ENCODE results near the gene BPIFB4. TPM values are rescaled to one million over a fixed set of nuclear protein-coding genes. Genes with fewer than 3 reads are reported as not detected.

The BPIFB4 gene
- total RNA-seq, 1 donor from 2014 or later = not detected

- ATAC-seq (ENCODE audit: low read depth) (no peak), DNase-seq (no peak)
- no peaks in the 10 kb centered on the region for H3K36me3 Mint-ChIP-seq (ENCODE audit: low read depth)
- no peaks in the 10 kb centered on the region for H3K9me3 Mint-ChIP-seq
- no peak overlapping the region for H3K4me3 Mint-ChIP-seq
- ChIA-PET POLR2A (no interaction called here), CTCF (no interaction called here)
- intact Hi-C loops (cut with micrococcal nuclease) = no loop called here
- H3K27me3 Mint-ChIP-seq = peaks cover 2% of the 10 kb centered on the region
- no peak for TF ChIP-seq CTCF (IDR thresholded peaks at IDR 0.05)
- H3K4me1 Mint-ChIP-seq = no peaks in the 10 kb centered on the region
- H3K27ac Mint-ChIP-seq = no peak overlapping the region
Observed at GRCh38 chr20:33133373-33133941, 54.0 kb downstream of the BPIFB4 start.

- ChIA-PET CTCF (no interaction called here), POLR2A (no interaction called here)
- Mint-ChIP-seq H3K36me3 (ENCODE audit: low read depth) (no peaks in the 10 kb centered on the region), H3K4me3 (no peak overlapping the region), H3K9me3 (no peaks in the 10 kb centered on the region), H3K27ac (no peak overlapping the region), H3K27me3 (peaks cover 2% of the 10 kb centered on the region), H3K4me1 (no peaks in the 10 kb centered on the region)
- intact Hi-C loops (cut with micrococcal nuclease) = no loop called here
- ATAC-seq (ENCODE audit: low read depth) = no peak
- DNase-seq = no peak
- TF ChIP-seq CTCF (IDR thresholded peaks at IDR 0.05) = no peak
Observed at GRCh38 chr20:33137195-33137594, 57.8 kb downstream of the BPIFB4 start.

- Mint-ChIP-seq H3K4me3 (no peak overlapping the region), H3K36me3 (ENCODE audit: low read depth) (no peaks in the 10 kb centered on the region), H3K9me3 (no peaks in the 10 kb centered on the region), H3K27ac (no peak overlapping the region), H3K27me3 (no peaks in the 10 kb centered on the region), H3K4me1 (no peaks in the 10 kb centered on the region)
- DNase-seq (no peak), ATAC-seq (ENCODE audit: low read depth) (no peak)
- ChIA-PET CTCF (no interaction called here), POLR2A (no interaction called here)
- TF ChIP-seq CTCF (IDR thresholded peaks at IDR 0.05) = no peak
- intact Hi-C loops (cut with micrococcal nuclease) = no loop called here
Observed at GRCh38 chr20:33139467-33139866, 60.0 kb downstream of the BPIFB4 start.

GRCh38 chr20:33145521-33145920, 66.1 kb downstream of the BPIFB4 start:
- no peaks in the 10 kb centered on the region for H3K9me3 Mint-ChIP-seq
- H3K36me3 Mint-ChIP-seq (ENCODE audit: low read depth) = no peaks in the 10 kb centered on the region
- H3K27ac Mint-ChIP-seq = no peak overlapping the region
- ChIA-PET POLR2A (no interaction called here), CTCF (no interaction called here)
- no peak for DNase-seq
- ATAC-seq (ENCODE audit: low read depth) = no peak
- no peaks in the 10 kb centered on the region for H3K4me1 Mint-ChIP-seq
- no peak for TF ChIP-seq CTCF (IDR thresholded peaks at IDR 0.05)
- intact Hi-C loops (cut with micrococcal nuclease) = no loop called here
- H3K4me3 Mint-ChIP-seq = no peak overlapping the region
- H3K27me3 Mint-ChIP-seq = peaks cover 24% of the 10 kb centered on the region

GRCh38 chr20:33147299-33147698, 67.9 kb downstream of the BPIFB4 start:
- Mint-ChIP-seq H3K36me3 (ENCODE audit: low read depth) (no peaks in the 10 kb centered on the region), H3K4me3 (no peak overlapping the region), H3K27me3 (peaks cover 24% of the 10 kb centered on the region), H3K9me3 (no peaks in the 10 kb centered on the region), H3K27ac (no peak overlapping the region), H3K4me1 (no peaks in the 10 kb centered on the region)
- DNase-seq (no peak), ATAC-seq (ENCODE audit: low read depth) (no peak)
- intact Hi-C loops (cut with micrococcal nuclease) = no loop called here
- no peak for TF ChIP-seq CTCF (IDR thresholded peaks at IDR 0.05)
- POLR2A ChIA-PET = no interaction called here
- CTCF ChIA-PET = no interaction called here
